Stomach (tissue), 9 donors: ENCODE measurements around the gene FOXC2. TPM values are rescaled to one million over a fixed set of nuclear protein-coding genes. Genes with fewer than 3 reads are reported as not detected.

ENCODE experiments used
- DNase-seq, 2 donors: peaks; one replicate each; pipeline versions ENCODE4 v3.0.0 to v3.0.0-alpha.2; 2013 to 2019
- H3K27ac ChIP-seq, 5 donors: fragments of 200-600 bp in 4 of 5; sonication (generic) in 4 of 5; one replicate each; pipeline ENCODE4 v1.5.1; 2013 to 2019; ENCODE audit warnings: mild to moderate bottlenecking in 1 of 5, moderate library complexity in 1 of 5
- H3K27me3 ChIP-seq, 3 donors: fragments of 200-600 bp; sonication (generic); one replicate each; pipeline ENCODE4 v1.5.1; 2017 to 2019; ENCODE audit warnings: mixed run types in 1 of 3
- H3K36me3 ChIP-seq, 4 donors: fragments of 200-600 bp; sonication (generic); 1 replicate in 3 of 4; 2 replicates in 1 of 4; pipeline ENCODE4 v1.5.1; 2016 to 2019
- H3K4me1 ChIP-seq, 4 donors: fragments of 200-600 bp; sonication (generic); one replicate each; pipeline ENCODE4 v1.5.1; 2016 to 2019
- H3K4me3 ChIP-seq, 4 donors: fragments of 200-600 bp; sonication (generic) in 3 of 4; one replicate each; pipeline ENCODE4 v1.5.1; 2016 to 2019; ENCODE audit warnings: mild to moderate bottlenecking in 1 of 4
- H3K9me3 ChIP-seq, 4 donors: fragments of 200-600 bp; sonication (generic); one replicate each; pipeline ENCODE4 v1.5.1; 2016 to 2019
- CTCF ChIP-seq, 7 experiments: fragments of 450-650 bp in 4 of 7; fragments of 200-600 bp in 3 of 7; sonication (generic) in 3 of 7; IDR thresholded peaks; one replicate each; pipeline ENCODE4 v1.5.1; 2016 to 2019; ENCODE audit warnings: antibody characterized with exemption in 7 of 7, control low read depth in 2 of 7, mild to moderate bottlenecking in 1 of 7
- EP300 ChIP-seq: sonication (generic); formaldehyde crosslinking; IDR thresholded peaks from one replicate; pipeline ENCODE4 v1.6.1; 2017; ENCODE audit warnings: antibody characterized with exemption
- POLR2A ChIP-seq, 4 donors: fragments of 450-650 bp; IDR thresholded peaks; one replicate each; pipeline ENCODE4 v1.6.1; 2016; ENCODE audit warnings: antibody characterized with exemption in 4 of 4, control low read depth in 2 of 4, mild to moderate bottlenecking in 1 of 4, moderate library complexity in 1 of 4
- POLR2AphosphoS5 ChIP-seq, 3 donors: sonication (generic); formaldehyde crosslinking; IDR thresholded peaks; one replicate each; pipeline ENCODE4 v1.6.1; 2016; ENCODE audit warnings: antibody characterized with exemption in 3 of 3
- WGBS, 5 donors: extraction: QIAGEN DNeasy Blood & Tissue Kit in 3 of 5; methylation state at CpG; one replicate each; pipeline versions ENCODE4 v1.1.5 to v1.1.7; 2013 to 2018; 5-methylcytosine and 5-hydroxymethylcytosine counted together
- intact Hi-C: fragments of 100-400 bp; cut with DNase I; formaldehyde crosslinking; loops from one replicate; pipeline ENCODE4 v1.15.1; 2023; ENCODE audit warnings: low total_unique reads
- polyA plus RNA-seq, 3 donors: library from polyadenylated mRNA; stranded (reverse); fragments of 200-250 nt; gene quantifications; one replicate each; pipeline ENCODE4 v1.2.3, GENCODE V29; 2013
- total RNA-seq, 5 donors: library from RNA; depleted of rRNA; stranded (reverse); fragments of >200 nt; gene quantifications; one replicate each; pipeline versions ENCODE4 v1.1.0 to v1.2.3, GENCODE V29; 2014 to 2016
- donor health status: healthy with polysubstance abuse.
- donor health status: Bipolar disorder and iron deficiency.
- donor health status: healthy.

The FOXC2 gene
- total and polyA plus RNA-seq, 8 donors, result 0.08 to 0.18 (median 0.12) TPM; not detected in 5

GRCh38 chr16:86522634-86523033 is 44.0 kb upstream of the FOXC2 start:
- WGBS, 5 donors, result 75 to 91% (median 84%) methylated on average over 16 of the region's 16 CpGs
- no peak for TF ChIP-seq POLR2A (IDR thresholded peaks at IDR 0.05)
- TF ChIP-seq POLR2AphosphoS5 (IDR thresholded peaks at IDR 0.05), result no peak
- no peak for TF ChIP-seq EP300
- H3K9me3 ChIP-seq, result no peaks in the 10 kb centered on the region
- intact Hi-C loops, result loop anchor here (5.0 to 10.0 kb wide), 2 partner anchors 450 to 698 kb away; no protein-coding TSS in a partner anchor
- H3K4me1 ChIP-seq, result peaks cover 9 to 31% (median 25%) of the 10 kb centered on the region in 4 donors
- DNase-seq, result no peak
- H3K27me3 ChIP-seq, result peaks cover 0 to 45% (median 32%) of the 10 kb centered on the region in 3 donors
- H3K36me3 ChIP-seq, result no peaks in the 10 kb centered on the region
- no peak overlapping the region for H3K27ac ChIP-seq
- no peak overlapping the region for H3K4me3 ChIP-seq

GRCh38 chr16:86523166-86523740 is 43.4 kb upstream of the FOXC2 start:
- H3K9me3 ChIP-seq, result no peaks in the 10 kb centered on the region
- no peak overlapping the region for H3K27ac ChIP-seq
- no peak for TF ChIP-seq CTCF (IDR thresholded peaks at IDR 0.05)
- no peak for TF ChIP-seq POLR2A (IDR thresholded peaks at IDR 0.05)
- no peak for TF ChIP-seq POLR2AphosphoS5 (IDR thresholded peaks at IDR 0.05)
- peaks cover 5 to 25% (median 19%) of the 10 kb centered on the region in 4 donors for H3K4me1 ChIP-seq
- H3K27me3 ChIP-seq, result peaks cover 0 to 39% (median 26%) of the 10 kb centered on the region in 3 donors
- intact Hi-C loops, result loop anchor here (5.0 to 10.0 kb wide), 2 partner anchors 451 to 698 kb away; no protein-coding TSS in a partner anchor
- no peak overlapping the region for H3K4me3 ChIP-seq
- DNase-seq, result no peak
- 62 to 81% (median 69%) methylated on average over 4 to 5 of the region's 5 CpGs for WGBS, 5 donors
- H3K36me3 ChIP-seq, result no peaks in the 10 kb centered on the region

GRCh38 chr16:86524029-86524428 is 42.6 kb upstream of the FOXC2 start:
- Histone ChIP-seq H3K27ac (no peak overlapping the region), H3K27me3 (peaks cover 0 to 31% (median 22%) of the 10 kb centered on the region in 3 donors), H3K36me3 (no peaks in the 10 kb centered on the region), H3K9me3 (no peaks in the 10 kb centered on the region), H3K4me1 (peaks cover 4 to 20% (median 17%) of the 10 kb centered on the region in 4 donors), H3K4me3 (no peak overlapping the region)
- intact Hi-C loops, result loop anchor here (5.0 to 10.0 kb wide), 2 partner anchors 452 to 699 kb away; no protein-coding TSS in a partner anchor
- TF ChIP-seq CTCF (IDR thresholded peaks at IDR 0.05) (no peak), POLR2A (IDR thresholded peaks at IDR 0.05) (no peak), POLR2AphosphoS5 (IDR thresholded peaks at IDR 0.05) (no peak)
- no peak for DNase-seq
- WGBS, 5 donors, result 33 to 50% (median 44%) methylated on average over 6 of the region's 6 CpGs

- TF ChIP-seq EP300 (no peak), POLR2A (IDR thresholded peaks at IDR 0.05) (no peak), CTCF (IDR thresholded peaks at IDR 0.05) (no peak), POLR2AphosphoS5 (IDR thresholded peaks at IDR 0.05) (no peak)
- 64 to 76% (median 70%) methylated on average over 12 of the region's 12 CpGs for WGBS, 5 donors
- Histone ChIP-seq H3K36me3 (peaks cover 0 to 5% (median 0%) of the 10 kb centered on the region in 4 donors), H3K4me1 (peaks cover 0 to 10% (median 6%) of the 10 kb centered on the region in 4 donors), H3K9me3 (no peaks in the 10 kb centered on the region), H3K27ac (no peak overlapping the region), H3K4me3 (no peak overlapping the region), H3K27me3 (peaks cover 0 to 14% (median 9%) of the 10 kb centered on the region in 3 donors)
- DNase-seq, result no peak
- intact Hi-C loops, result loop anchor here (10.0 kb wide), 1 partner anchor 701 kb away; no protein-coding TSS in a partner anchor
Measured at GRCh38 chr16:86525696-86526095, 40.9 kb upstream of the FOXC2 start.

GRCh38 chr16:86527366-86527765 is 39.3 kb upstream of the FOXC2 start:
- DNase-seq, result no peak
- peaks cover 0 to under 1% (median 0%) of the 10 kb centered on the region in 3 donors for H3K27me3 ChIP-seq
- H3K36me3 ChIP-seq, result peaks cover 0 to 22% (median 13%) of the 10 kb centered on the region in 4 donors
- peaks cover 0 to 17% (median 10%) of the 10 kb centered on the region in 4 donors for H3K4me1 ChIP-seq
- 95 to 97% (median 96%) methylated on average over 14 to 15 of the region's 15 CpGs for WGBS, 5 donors
- TF ChIP-seq POLR2A (IDR thresholded peaks at IDR 0.05) (no peak), POLR2AphosphoS5 (IDR thresholded peaks at IDR 0.05) (no peak), CTCF (IDR thresholded peaks at IDR 0.05) (no peak), EP300 (no peak)
- intact Hi-C loops, result loop anchor here (10.0 kb wide), 1 partner anchor 703 kb away; no protein-coding TSS in a partner anchor
- no peak overlapping the region for H3K27ac ChIP-seq
- no peaks in the 10 kb centered on the region for H3K9me3 ChIP-seq
- H3K4me3 ChIP-seq, result no peak overlapping the region
